WTC11 (cell line): ENCODE results near the gene DENND1C. TPM values are rescaled to one million over a fixed set of nuclear protein-coding genes. Genes with fewer than 3 reads are reported as not detected.

Source experiments
- ATAC-seq: fragments of 200-7000 bp; cut with Tn5 transposase; 2 replicates; pipeline ENCODE4 v1.10.0; 2021; ENCODE audit warnings: mild to moderate bottlenecking, moderate library complexity
- CTCF ChIA-PET: fragments of 300-600 bp; sonication (Branson Sonifier 250); formaldehyde crosslinking; loops from one replicate; lab custom pipeline; 2021; ENCODE audit warnings: antibody characterized with exemption; lab: Charles Lee
- POLR2A ChIA-PET: fragments of 350-600 bp; sonication (Branson Sonifier 250); formaldehyde crosslinking; loops from one replicate; lab custom pipeline; 2021; ENCODE audit warnings: antibody characterized with exemption; lab: Charles Lee
- DNase-seq: peaks from one replicate; pipeline ENCODE4 v3.0.0; 2021; ENCODE audit warnings: low spot score
- H3K27ac Mint-ChIP-seq: 2 replicates; pipeline ENCODE4 v1.8.0; 2021; ENCODE audit warnings: mixed read lengths
- H3K27me3 Mint-ChIP-seq: 2 replicates; pipeline ENCODE4 v1.8.0; 2021; ENCODE audit warnings: low read depth, mild to moderate bottlenecking, moderate library complexity, mixed read lengths
- H3K36me3 Mint-ChIP-seq: 2 replicates; pipeline ENCODE4 v1.8.0; 2021; ENCODE audit warnings: mixed read lengths
- H3K4me1 Mint-ChIP-seq: 2 replicates; pipeline ENCODE4 v1.8.0; 2022; ENCODE audit warnings: mixed read lengths
- H3K4me3 Mint-ChIP-seq: 2 replicates; pipeline ENCODE4 v1.8.0; 2021; ENCODE audit warnings: mild to moderate bottlenecking, moderate library complexity, mixed read lengths
- H3K9me3 Mint-ChIP-seq: 2 replicates; pipeline ENCODE4 v1.8.0; 2021; ENCODE audit warnings: mixed read lengths
- AR ChIP-seq: fragments of 250-450 bp; sonication (Bioruptor Pico); IDR thresholded peaks from 2 replicates; pipeline ENCODE4 v1.9.0; 2021; ENCODE audit warnings: mild to moderate bottlenecking
- ATF2 ChIP-seq: sonication (generic); formaldehyde crosslinking; IDR thresholded peaks from 2 replicates; pipeline ENCODE4 v1.8.1; 2022; ENCODE audit warnings: low read depth, missing genetic modification reagents, borderline replicate concordance
- CTCF ChIP-seq: fragments of 200-600 bp; IDR thresholded peaks from 2 replicates; pipeline ENCODE4 v1.8.0; 2022; ENCODE audit warnings: antibody characterized with exemption
- E2F5 ChIP-seq: sonication (generic); formaldehyde crosslinking; IDR thresholded peaks from 2 replicates; pipeline ENCODE4 v1.8.1; 2022; ENCODE audit warnings: mild to moderate bottlenecking, moderate library complexity, missing genetic modification reagents
- ERG ChIP-seq: fragments of 250-450 bp; sonication (Bioruptor Pico); IDR thresholded peaks from 2 replicates; pipeline ENCODE4 v1.8.0; 2021; ENCODE audit warnings: mild to moderate bottlenecking
- FOXP1 ChIP-seq: sonication (generic); formaldehyde crosslinking; IDR thresholded peaks from 2 replicates; pipeline ENCODE4 v1.8.0; 2022; ENCODE audit warnings: missing genetic modification reagents, mild to moderate bottlenecking, moderate library complexity, borderline replicate concordance
- GABPB1 ChIP-seq: sonication (generic); formaldehyde crosslinking; IDR thresholded peaks from 2 replicates; pipeline ENCODE4 v1.8.1; 2023; ENCODE audit warnings: mild to moderate bottlenecking, missing genetic modification reagents
- GTF2I ChIP-seq: fragments of 250-450 bp; sonication (Bioruptor Pico); conservative IDR thresholded peaks from 2 replicates; pipeline ENCODE4 v1.4.0; 2021; ENCODE audit warnings: mild to moderate bottlenecking
- MYBL2 ChIP-seq: sonication (generic); formaldehyde crosslinking; IDR thresholded peaks from 2 replicates; pipeline ENCODE4 v1.8.1; 2023; ENCODE audit warnings: mild to moderate bottlenecking, moderate library complexity, missing genetic modification reagents
- PREB ChIP-seq: sonication (generic); formaldehyde crosslinking; IDR thresholded peaks from 2 replicates; pipeline ENCODE4 v1.8.1; 2022; ENCODE audit warnings: mild to moderate bottlenecking, missing genetic modification reagents, moderate library complexity, borderline replicate concordance
- SOX15 ChIP-seq: fragments of 250-450 bp; sonication (Bioruptor Pico); IDR thresholded peaks from 2 replicates; pipeline ENCODE4 v1.9.0; 2021; ENCODE audit warnings: mild to moderate bottlenecking
- STAT6 ChIP-seq: sonication (generic); formaldehyde crosslinking; conservative IDR thresholded peaks from 2 replicates; pipeline ENCODE4 v1.8.1; 2023; ENCODE audit warnings: mild to moderate bottlenecking, low read depth, missing genetic modification reagents, moderate library complexity
- TEAD1 ChIP-seq: sonication (generic); formaldehyde crosslinking; IDR thresholded peaks from 2 replicates; pipeline ENCODE4 v1.8.0; 2022; ENCODE audit warnings: mild to moderate bottlenecking, missing genetic modification reagents
- USF2 ChIP-seq: sonication (generic); formaldehyde crosslinking; IDR thresholded peaks from 2 replicates; pipeline ENCODE4 v1.8.1; 2023; ENCODE audit warnings: mild to moderate bottlenecking, missing genetic modification reagents, moderate library complexity
- ZNF263 ChIP-seq: sonication (generic); formaldehyde crosslinking; IDR thresholded peaks from 2 replicates; pipeline ENCODE4 v1.8.1; 2022; ENCODE audit warnings: low read depth, mild to moderate bottlenecking, moderate library complexity, missing genetic modification reagents
- ZNF423 ChIP-seq: fragments of 250-450 bp; sonication (Bioruptor Pico); IDR thresholded peaks from 2 replicates; pipeline ENCODE4 v2.1.2; 2022; ENCODE audit warnings: mild to moderate bottlenecking, moderate library complexity
- ZNF532 ChIP-seq: fragments of 250-450 bp; sonication (Bioruptor Pico); IDR thresholded peaks from 2 replicates; pipeline ENCODE4 v1.9.0; 2021; ENCODE audit warnings: mild to moderate bottlenecking, borderline replicate concordance
- total RNA-seq: library from RNA; stranded (reverse); gene quantifications from 3 replicates; pipeline ENCODE4 v1.2.3, GENCODE V29; 2021

DENND1C gene
- total RNA-seq, 1 experiment from 2014 or later = 4.3 TPM

GRCh38 chr19:6424195-6424938 is 57.2 kb downstream of the DENND1C start, which contains the start of gene KHSRP:
KHSRP (minus strand) TSS chr19:6424811; CDS start chr19:6424701, 110 bp downstream.
- DNase-seq = no peak
- H3K27ac Mint-ChIP-seq = peak within 1 kb of the TSS; percentile 63
- H3K4me1 Mint-ChIP-seq = peaks cover 14% of the 10 kb centered on the region
- H3K4me3 Mint-ChIP-seq = peak within 1 kb of the TSS; percentile 93
- peaks cover 25% of the 10 kb centered on the region for H3K27me3 Mint-ChIP-seq
- peaks cover 35% of the 10 kb centered on the region for H3K36me3 Mint-ChIP-seq
- ATAC-seq = no peak
- ChIA-PET POLR2A (interaction anchor here (0.6 to 1.4 kb wide), 6 partner anchors 12 to 342 kb away, joined by 3 to 10 read pairs (median 4); partner anchors contain the start of genes ALKBH7 and GTF2F1), CTCF (interaction anchor here (0.6 to 2.5 kb wide), 10 partner anchors 12 to 439 kb away, joined by 3 to 11 read pairs (median 4); partner anchors contain the start of genes ALKBH7, DENND1C and SLC25A23)
- peaks cover 6% of the 10 kb centered on the region for H3K9me3 Mint-ChIP-seq
- peak; percentile 90 for TF ChIP-seq USF2 (CRISPR knock-in tag)
- 0 out of 2 replicates have a peak, but pooled peaks have one; percentile 41 for TF ChIP-seq TEAD1 (CRISPR knock-in tag)
- TF ChIP-seq GABPB1 (CRISPR knock-in tag) = no peak
- TF ChIP-seq AR (CRISPR knock-in tag) = no peak
- TF ChIP-seq E2F5 (CRISPR knock-in tag) = peak; percentile 72; the same call in 1 of the 2 replicates
- TF ChIP-seq ZNF263 (CRISPR knock-in tag) = 0 out of 2 replicates have a peak, but pooled peaks have one; percentile 25
- TF ChIP-seq STAT6 (CRISPR knock-in tag) = no peak
- TF ChIP-seq ERG (CRISPR knock-in tag) = no peak
- TF ChIP-seq SOX15 (CRISPR knock-in tag) = no peak
- TF ChIP-seq ZNF532 = no peak
- TF ChIP-seq ATF2 = no peak
- TF ChIP-seq FOXP1 (CRISPR knock-in tag) = no peak
- TF ChIP-seq ZNF423 (CRISPR knock-in tag) = peak; percentile 51; the same call in 1 of the 2 replicates
- no peak for TF ChIP-seq PREB
- no peak for TF ChIP-seq GTF2I (CRISPR knock-in tag)
- TF ChIP-seq MYBL2 (CRISPR knock-in tag) = 0 out of 2 replicates have a peak, but pooled peaks have one; percentile 69
- no peak for TF ChIP-seq CTCF
